Skeletal muscle tissue (tissue), 4 donors: Measurements from ENCODE around the gene PBX1. TPM values are rescaled to one million over a fixed set of nuclear protein-coding genes. Genes with fewer than 3 reads are reported as not detected.

ENCODE experiments used
- H3K27ac ChIP-seq: one replicate; pipeline ENCODE4 v1.7.0; 2013; ENCODE audit warnings: mild to moderate bottlenecking, low read depth, low read length, inconsistent platforms
- H3K27me3 ChIP-seq, 3 donors: one replicate each; pipeline ENCODE4 v1.7.0; 2013; ENCODE audit warnings: low read length in 3 of 3; ENCODE audit not compliant: control insufficient read depth in 3 of 3, insufficient read depth in 3 of 3
- H3K36me3 ChIP-seq, 3 donors: one replicate each; pipeline ENCODE4 v1.7.0; 2013; ENCODE audit warnings: low read length in 3 of 3; ENCODE audit not compliant: control insufficient read depth in 3 of 3, insufficient read depth in 3 of 3
- H3K4me1 ChIP-seq, 3 donors: one replicate each; pipeline ENCODE4 v1.7.0; 2013; ENCODE audit warnings: low read length in 3 of 3, mild to moderate bottlenecking in 3 of 3; ENCODE audit not compliant: control insufficient read depth in 3 of 3, insufficient read depth in 3 of 3
- H3K4me3 ChIP-seq, 3 donors: one replicate each; pipeline ENCODE4 v1.7.0; 2013; ENCODE audit warnings: low read length in 3 of 3
- H3K9ac ChIP-seq, 3 donors: one replicate each; pipeline ENCODE4 v1.7.0; 2013; ENCODE audit warnings: low read length in 3 of 3, mild to moderate bottlenecking in 3 of 3, moderate library complexity in 2 of 3, low read depth in 1 of 3
- H3K9me3 ChIP-seq, 3 donors: one replicate each; pipeline ENCODE4 v1.7.0; 2013; ENCODE audit warnings: low read length in 3 of 3; ENCODE audit not compliant: control insufficient read depth in 3 of 3
- total RNA-seq: library from RNA; depleted of rRNA; stranded (reverse); fragments of >200 nt; gene quantifications from one replicate; pipeline ENCODE4 v1.2.3, GENCODE V29; 2014
- donor health status: Osteomylitis.

The PBX1 gene
- total RNA-seq, 1 donor from 2014 or later: 53.2 TPM

GRCh38 chr1:164764333-164764732 lies 205.3 kb downstream of the PBX1 start:
- H3K4me1 ChIP-seq: peaks cover 12 to 27% (median 26%) of the 10 kb centered on the region in 3 donors
- H3K9ac ChIP-seq: no peak overlapping the region
- no peaks in the 10 kb centered on the region for H3K36me3 ChIP-seq
- H3K27me3 ChIP-seq: no peaks in the 10 kb centered on the region
- no peak overlapping the region for H3K4me3 ChIP-seq
- H3K27ac ChIP-seq: no peak overlapping the region
- no peaks in the 10 kb centered on the region for H3K9me3 ChIP-seq

- Histone ChIP-seq H3K9ac (no peak overlapping the region), H3K4me1 (peaks cover 3 to 22% (median 18%) of the 10 kb centered on the region in 3 donors), H3K4me3 (no peak overlapping the region), H3K9me3 (no peaks in the 10 kb centered on the region), H3K27ac (no peak overlapping the region), H3K36me3 (no peaks in the 10 kb centered on the region), H3K27me3 (no peaks in the 10 kb centered on the region)
Measured at GRCh38 chr1:164765557-164765956, 206.6 kb downstream of the PBX1 start.

GRCh38 chr1:164765992-164766720 lies 207.2 kb downstream of the PBX1 start:
- H3K9me3 ChIP-seq: no peaks in the 10 kb centered on the region
- peak overlapping the region in 1 of 3 donors; percentile 20 for H3K9ac ChIP-seq
- no peak overlapping the region for H3K4me3 ChIP-seq
- H3K36me3 ChIP-seq: no peaks in the 10 kb centered on the region
- H3K4me1 ChIP-seq: peaks cover 1 to 27% (median 14%) of the 10 kb centered on the region in 3 donors
- no peak overlapping the region for H3K27ac ChIP-seq
- H3K27me3 ChIP-seq: no peaks in the 10 kb centered on the region

GRCh38 chr1:164767752-164768402 lies 208.9 kb downstream of the PBX1 start:
- no peak overlapping the region for H3K4me3 ChIP-seq
- H3K36me3 ChIP-seq: no peaks in the 10 kb centered on the region
- peaks cover 16 to 44% (median 29%) of the 10 kb centered on the region in 3 donors for H3K4me1 ChIP-seq
- H3K27me3 ChIP-seq: no peaks in the 10 kb centered on the region
- no peak overlapping the region for H3K27ac ChIP-seq
- H3K9me3 ChIP-seq: no peaks in the 10 kb centered on the region
- no peak overlapping the region for H3K9ac ChIP-seq

GRCh38 chr1:164768619-164769018 lies 209.6 kb downstream of the PBX1 start:
- Histone ChIP-seq H3K4me1 (peaks cover 23 to 51% (median 36%) of the 10 kb centered on the region in 3 donors), H3K36me3 (no peaks in the 10 kb centered on the region), H3K9ac (no peak overlapping the region), H3K27me3 (no peaks in the 10 kb centered on the region), H3K9me3 (no peaks in the 10 kb centered on the region), H3K27ac (no peak overlapping the region), H3K4me3 (no peak overlapping the region)

- H3K4me3 ChIP-seq: no peak overlapping the region
- H3K9me3 ChIP-seq: no peaks in the 10 kb centered on the region
- H3K36me3 ChIP-seq: no peaks in the 10 kb centered on the region
- H3K27ac ChIP-seq: no peak overlapping the region
- no peaks in the 10 kb centered on the region for H3K27me3 ChIP-seq
- H3K9ac ChIP-seq: no peak overlapping the region
- H3K4me1 ChIP-seq: peaks cover 31 to 57% (median 41%) of the 10 kb centered on the region in 3 donors
Measured at GRCh38 chr1:164769486-164770130, 210.6 kb downstream of the PBX1 start.

- H3K9ac ChIP-seq: no peak overlapping the region
- no peaks in the 10 kb centered on the region for H3K36me3 ChIP-seq
- H3K27me3 ChIP-seq: no peaks in the 10 kb centered on the region
- no peaks in the 10 kb centered on the region for H3K9me3 ChIP-seq
- peaks cover 36 to 60% (median 45%) of the 10 kb centered on the region in 3 donors for H3K4me1 ChIP-seq
- no peak overlapping the region for H3K27ac ChIP-seq
- no peak overlapping the region for H3K4me3 ChIP-seq
Measured at GRCh38 chr1:164770131-164770529, 211.1 kb downstream of the PBX1 start.

GRCh38 chr1:164771041-164771618 lies 212.1 kb downstream of the PBX1 start:
- Histone ChIP-seq H3K9ac (no peak overlapping the region), H3K36me3 (no peaks in the 10 kb centered on the region), H3K4me1 (peaks cover 40 to 57% (median 41%) of the 10 kb centered on the region in 3 donors), H3K27ac (peak overlapping the region; percentile 84), H3K27me3 (no peaks in the 10 kb centered on the region), H3K4me3 (peak overlapping the region in 2 of 3 donors; percentile 2 to 27), H3K9me3 (no peaks in the 10 kb centered on the region)

- H3K4me1 ChIP-seq: peaks cover 37 to 54% (median 40%) of the 10 kb centered on the region in 3 donors
Measured at GRCh38 chr1:164771619-164772361, 212.8 kb downstream of the PBX1 start.

More at GRCh38 chr1:164771619-164772361, 212.8 kb downstream of the PBX1 start:
- peak overlapping the region; percentile 84 for H3K27ac ChIP-seq
- no peaks in the 10 kb centered on the region for H3K36me3 ChIP-seq
- peak overlapping the region in 2 of 3 donors; percentile 5 to 11 for H3K9ac ChIP-seq
- no peaks in the 10 kb centered on the region for H3K27me3 ChIP-seq
- no peaks in the 10 kb centered on the region for H3K9me3 ChIP-seq
- H3K4me3 ChIP-seq: peak overlapping the region in 1 of 3 donors; percentile 10
